Measurements from ENCODE around the gene SLC2A3.
"Not testable (repeated sequence)": the region's sequence is repeated elsewhere in the genome, so short reads cannot be mapped to it uniquely, and the experiment has no call there.

The SLC2A3 gene

GRCh38 chr12:7916936-7917335 lies 19.1 kb downstream of the SLC2A3 start:
- in situ Hi-C loops (cut with HindIII; ENCODE audit: low sequenced_read_pairs) = no loop called here

GRCh38 chr12:7915661-7916403 lies 20.2 kb downstream of the SLC2A3 start:
- peak overlapping the region; percentile 3 for H3K4me3 ChIP-seq (ENCODE audit: low read depth, low read length)
- in situ Hi-C loops (cut with HindIII; ENCODE audit: low sequenced_read_pairs) = no loop called here
- DNase-seq (ENCODE audit: low read depth, low spot score) = no peak
- TF ChIP-seq CTCF (IDR thresholded peaks at IDR 0.05; ENCODE audit: low read depth, low read length) = no peak

More at GRCh38 chr12:7916936-7917335, 19.1 kb downstream of the SLC2A3 start:
- no peak for DNase-seq (ENCODE audit: low read depth, low spot score)
- H3K4me3 ChIP-seq (ENCODE audit: low read depth, low read length) = no peak overlapping the region
- no peak for TF ChIP-seq CTCF (IDR thresholded peaks at IDR 0.05; ENCODE audit: low read depth, low read length)

GRCh38 chr12:7910106-7910505 lies 25.9 kb downstream of the SLC2A3 start:
- DNase-seq (ENCODE audit: low read depth, low spot score); H3K4me3 ChIP-seq (ENCODE audit: low read depth, low read length); in situ Hi-C loops (cut with HindIII; ENCODE audit: low sequenced_read_pairs): not testable (repeated sequence)

- TF ChIP-seq CTCF (IDR thresholded peaks at IDR 0.05; ENCODE audit: low read depth, low read length) = peak; percentile 51
- in situ Hi-C loops (cut with HindIII; ENCODE audit: low sequenced_read_pairs) = no loop called here
- no peak overlapping the region for H3K4me3 ChIP-seq (ENCODE audit: low read depth, low read length)
- peak; percentile 55 for DNase-seq (ENCODE audit: low read depth, low spot score)
Observed at GRCh38 chr12:7907009-7907408, 29.0 kb downstream of the SLC2A3 start.

- in situ Hi-C loops (cut with HindIII; ENCODE audit: low sequenced_read_pairs); DNase-seq (ENCODE audit: low read depth, low spot score); H3K4me3 ChIP-seq (ENCODE audit: low read depth, low read length): not testable (repeated sequence)
Observed at GRCh38 chr12:7906303-7906702, 29.7 kb downstream of the SLC2A3 start.

- DNase-seq (ENCODE audit: low read depth, low spot score); in situ Hi-C loops (cut with HindIII; ENCODE audit: low sequenced_read_pairs); H3K4me3 ChIP-seq (ENCODE audit: low read depth, low read length): not testable (repeated sequence)
Observed at GRCh38 chr12:7905600-7906125, 30.3 kb downstream of the SLC2A3 start.

GRCh38 chr12:7905071-7905470 lies 30.9 kb downstream of the SLC2A3 start:
- in situ Hi-C loops (cut with HindIII; ENCODE audit: low sequenced_read_pairs) = no loop called here
- peak; percentile 31 for DNase-seq (ENCODE audit: low read depth, low spot score)
- no peak overlapping the region for H3K4me3 ChIP-seq (ENCODE audit: low read depth, low read length)
- TF ChIP-seq CTCF (IDR thresholded peaks at IDR 0.05; ENCODE audit: low read depth, low read length) = no peak

- in situ Hi-C loops (cut with HindIII; ENCODE audit: low sequenced_read_pairs); DNase-seq (ENCODE audit: low read depth, low spot score); H3K4me3 ChIP-seq (ENCODE audit: low read depth, low read length): not testable (repeated sequence)
Observed at GRCh38 chr12:7902416-7902815, 33.6 kb downstream of the SLC2A3 start.

GRCh38 chr12:7899755-7900154 lies 36.2 kb downstream of the SLC2A3 start:
- DNase-seq (ENCODE audit: low read depth, low spot score) = no peak
- no peak for TF ChIP-seq CTCF (IDR thresholded peaks at IDR 0.05; ENCODE audit: low read depth, low read length)

GRCh38 chr12:7896726-7897125 lies 39.3 kb downstream of the SLC2A3 start:
- DNase-seq (ENCODE audit: low read depth, low spot score); H3K4me3 ChIP-seq (ENCODE audit: low read depth, low read length); in situ Hi-C loops (cut with HindIII; ENCODE audit: low sequenced_read_pairs): not testable (repeated sequence)

More at GRCh38 chr12:7899755-7900154, 36.2 kb downstream of the SLC2A3 start:
- no peak overlapping the region for H3K4me3 ChIP-seq (ENCODE audit: low read depth, low read length)
- in situ Hi-C loops (cut with HindIII; ENCODE audit: low sequenced_read_pairs) = no loop called here
